LoVo (cell line): ENCODE measurements around the gene GYPB.
"Not testable (repeated sequence)": the region's sequence is repeated elsewhere in the genome, so short reads cannot be mapped to it uniquely, and the experiment has no call there.

Source experiments
- DNase-seq: peaks from one replicate; pipeline ENCODE4 v3.0.0-alpha.2; 2016; ENCODE audit warnings: low spot score

The GYPB gene

GRCh38 chr4:144008602-144009001, 10.6 kb downstream of the GYPB start:
- DNase-seq = not testable (repeated sequence)

- DNase-seq = not testable (repeated sequence)
These were observed 11.2 kb downstream of the GYPB start for GRCh38 chr4:144007960-144008359.

- not testable (repeated sequence) for DNase-seq
These were observed 12.9 kb downstream of the GYPB start for GRCh38 chr4:144006200-144006803.

- not testable (repeated sequence) for DNase-seq
These were observed 13.6 kb downstream of the GYPB start for GRCh38 chr4:144005558-144005953.

- DNase-seq = not testable (repeated sequence)
These were observed 14.2 kb downstream of the GYPB start for GRCh38 chr4:144004868-144005557.

- not testable (repeated sequence) for DNase-seq
These were observed 15.3 kb downstream of the GYPB start for GRCh38 chr4:144003890-144004265.

- DNase-seq = not testable (repeated sequence)
These were observed 15.8 kb downstream of the GYPB start for GRCh38 chr4:144003205-144003889.

DNA sequence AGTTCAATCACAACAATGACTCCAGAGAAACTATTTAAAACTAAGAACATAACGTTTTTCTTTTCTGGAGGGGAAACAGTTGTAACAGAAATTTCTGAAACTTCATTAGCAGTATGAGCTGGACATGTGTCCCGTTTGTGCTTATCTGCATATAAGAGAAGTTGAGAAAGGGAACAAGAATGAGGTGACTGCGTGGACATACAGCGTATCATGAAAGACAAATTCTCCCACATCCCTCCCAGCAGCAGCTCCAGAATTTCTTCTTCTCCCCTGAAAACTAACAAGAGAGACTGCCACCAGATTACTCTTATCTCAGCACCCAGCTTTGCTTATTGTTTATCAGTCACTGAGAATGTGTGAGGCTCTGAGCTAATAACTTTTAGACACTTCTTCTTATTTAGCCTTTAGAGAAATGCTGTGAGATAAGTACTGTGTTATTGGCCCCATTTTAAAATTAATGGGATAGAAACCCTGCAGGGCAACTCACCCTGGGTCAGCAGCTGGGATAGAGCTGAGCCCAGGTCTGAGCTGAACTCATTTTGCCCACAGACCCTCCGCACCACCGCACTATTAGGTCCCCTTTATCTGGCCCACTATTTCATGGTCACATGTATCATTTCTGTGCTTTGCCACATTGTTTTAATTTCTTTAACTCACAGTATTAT, 18.7 kb downstream of the GYPB start:
- not testable (repeated sequence) for DNase-seq

- DNase-seq = not testable (repeated sequence)
These were observed 23.0 kb downstream of the GYPB start for GRCh38 chr4:143996193-143996592.

GRCh38 chr4:143991761-143992160, 27.4 kb downstream of the GYPB start:
- not testable (repeated sequence) for DNase-seq

- not testable (repeated sequence) for DNase-seq
These were observed 28.5 kb downstream of the GYPB start for GRCh38 chr4:143990717-143991116.

DNA sequence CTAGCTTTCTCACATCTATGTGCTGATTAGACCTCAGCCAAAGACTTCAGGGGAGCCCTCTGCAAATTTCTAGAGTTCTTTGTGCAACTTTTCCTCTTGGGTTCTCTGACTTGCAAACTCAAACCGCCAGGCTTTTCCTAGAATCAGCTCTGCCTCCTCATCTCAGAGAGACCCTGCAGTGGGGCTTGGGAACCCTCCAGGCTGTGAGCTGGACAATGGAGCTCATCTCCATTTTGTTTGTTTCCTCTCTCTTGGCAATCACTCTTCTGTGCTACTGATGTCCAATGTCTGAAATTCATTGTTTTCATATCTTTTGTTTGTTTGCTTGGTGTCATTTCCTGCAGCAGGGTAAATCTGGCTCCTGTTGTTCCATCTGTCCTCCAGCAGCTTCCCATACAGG, 33.0 kb downstream of the GYPB start:
- DNase-seq = no peak

DNA sequence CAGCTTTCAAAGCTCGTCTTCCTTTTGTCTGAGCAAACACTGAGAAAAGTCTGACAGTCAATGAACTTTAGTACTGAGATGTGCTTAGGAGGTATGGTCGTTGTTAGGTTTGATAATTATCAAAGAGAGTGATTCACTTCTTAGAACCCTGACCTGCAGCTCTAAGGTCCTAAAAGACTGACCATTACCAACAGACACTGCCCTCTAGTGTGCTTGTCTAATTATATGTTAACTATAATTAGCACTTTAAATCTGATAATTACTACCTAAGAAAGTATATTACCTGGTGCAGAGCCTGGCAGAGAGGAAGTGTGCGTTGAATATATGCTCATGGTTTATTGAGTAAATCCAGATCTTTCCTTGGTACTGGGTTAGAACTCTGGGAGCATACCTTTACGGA, 38.4 kb downstream of the GYPB start:
- not testable (repeated sequence) for DNase-seq

- not testable (repeated sequence) for DNase-seq
These were observed 43.7 kb downstream of the GYPB start for GRCh38 chr4:143975527-143975926.

GRCh38 chr4:143974021-143974420, 45.2 kb downstream of the GYPB start:
- DNase-seq = not testable (repeated sequence)

DNA sequence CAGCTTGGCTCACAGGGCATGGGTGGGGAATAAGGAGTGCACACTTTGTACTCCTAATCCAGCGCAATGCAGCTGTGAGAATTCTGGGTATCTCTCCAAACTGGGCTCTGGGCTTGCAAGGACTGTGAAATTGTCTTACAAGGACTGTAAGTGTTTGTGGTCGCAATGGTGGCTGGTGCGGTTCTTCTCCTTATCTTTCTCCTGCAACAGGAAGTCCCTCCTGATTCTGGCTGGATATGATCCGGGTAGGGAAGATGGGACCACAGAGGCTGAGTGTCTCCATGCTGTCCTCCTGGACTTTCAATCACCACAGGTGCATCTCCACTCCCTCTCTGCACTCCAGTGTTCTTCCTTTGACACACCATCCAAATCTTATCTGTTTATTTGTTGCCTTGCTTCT, 58.1 kb downstream of the GYPB start:
- no peak for DNase-seq

GRCh38 chr4:143955306-143955705, 63.9 kb downstream of the GYPB start:
- DNase-seq = not testable (repeated sequence)

DNA sequence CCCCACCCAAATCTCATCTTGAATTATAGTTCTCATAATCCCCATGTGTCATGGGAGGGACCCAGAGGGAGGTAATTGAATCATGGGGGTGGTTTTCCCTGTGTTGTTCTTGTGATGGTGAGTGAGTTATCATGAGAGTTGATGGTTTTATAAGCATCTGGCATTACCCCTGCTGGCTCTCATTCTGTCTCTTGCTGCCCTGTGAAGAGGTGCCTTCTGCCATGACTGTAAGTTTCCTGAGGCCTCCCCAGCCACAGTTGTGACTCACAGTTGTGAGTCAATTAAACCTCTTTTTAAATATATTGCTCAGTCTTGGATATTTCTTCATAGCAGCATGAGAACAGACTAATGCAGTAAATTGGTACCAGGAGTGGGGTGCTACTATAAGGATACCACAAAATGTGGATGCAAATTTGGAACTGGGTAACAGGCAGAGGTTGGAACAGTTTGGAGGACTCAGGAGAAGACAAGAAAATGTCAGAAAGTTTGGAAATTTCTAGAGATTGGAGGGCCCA, 67.7 kb downstream of the GYPB start:
- not testable (repeated sequence) for DNase-seq

- not testable (repeated sequence) for DNase-seq
These were observed 68.2 kb downstream of the GYPB start for GRCh38 chr4:143950967-143951366.

- not testable (repeated sequence) for DNase-seq
These were observed 69.0 kb downstream of the GYPB start for GRCh38 chr4:143950185-143950584.

DNA sequence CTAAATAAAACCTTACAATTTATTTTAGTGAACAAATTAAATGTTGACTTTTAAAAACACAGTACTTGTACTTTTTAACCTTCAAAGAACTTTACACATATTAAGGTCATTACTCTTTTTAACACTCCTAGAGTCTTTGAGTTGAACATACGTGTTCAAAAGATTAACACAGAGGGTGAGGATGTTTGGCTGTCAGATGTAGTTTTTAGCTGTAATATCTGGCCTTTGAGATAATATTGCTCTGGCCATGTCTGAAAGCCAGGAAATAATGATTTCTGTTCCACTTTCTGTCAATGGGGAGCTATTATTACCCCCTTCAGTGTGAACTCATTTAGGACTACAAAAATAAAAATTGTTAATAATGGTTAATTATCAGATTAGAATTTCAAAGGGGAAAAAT, 71.7 kb downstream of the GYPB start:
- DNase-seq = not testable (repeated sequence)
